ENCODE data around the gene CPZ. TPM values are rescaled to one million over a fixed set of nuclear protein-coding genes. Genes with fewer than 3 reads are reported as not detected.

The CPZ gene
- total RNA-seq, 1 donor from 2014 or later = 3.5 TPM

DNA sequence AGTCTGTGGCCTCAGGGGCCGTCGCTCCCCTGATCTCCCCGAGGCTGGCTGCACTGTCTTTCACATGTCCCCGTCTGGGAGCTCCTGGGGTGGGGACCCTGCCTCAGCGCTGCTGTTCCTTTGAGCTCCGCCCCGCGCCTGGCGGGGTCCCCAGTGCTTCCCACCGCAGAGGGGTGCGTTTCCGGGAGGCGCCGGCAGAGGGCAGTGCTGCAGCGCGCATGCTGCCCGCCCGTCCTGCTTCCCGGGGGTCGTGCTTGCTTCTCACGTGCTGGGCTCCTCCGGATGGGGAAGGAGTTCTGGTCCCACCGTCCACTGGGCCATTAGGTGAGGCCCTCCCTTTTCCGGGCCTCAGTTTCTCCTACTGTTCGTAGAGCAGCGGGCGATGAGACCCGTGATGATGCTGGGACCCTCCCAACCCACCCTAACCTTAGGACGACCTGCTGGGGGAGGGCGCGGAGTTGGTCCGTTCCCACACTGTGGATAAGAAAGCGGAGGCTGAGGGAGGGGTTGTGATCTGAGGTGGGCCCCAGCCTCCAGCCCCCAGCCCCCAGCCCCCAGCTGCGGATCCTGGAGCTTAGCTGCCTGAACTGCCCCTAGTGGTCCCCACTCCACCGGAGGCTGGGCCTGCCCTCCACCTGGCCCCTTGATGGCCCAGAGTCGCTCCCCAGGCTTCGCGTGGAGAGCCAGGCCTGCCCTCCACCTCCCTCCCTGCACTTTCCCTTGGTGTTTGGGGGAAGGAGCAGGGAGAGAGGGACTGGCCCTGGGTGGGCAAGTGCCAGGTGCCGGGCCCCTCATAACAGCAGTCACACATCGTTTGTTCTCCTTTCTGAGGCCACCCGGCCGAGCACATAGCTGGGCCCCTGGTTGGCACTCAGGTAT, 15.3 kb downstream of the CPZ start:
- Histone ChIP-seq H3K9me3 (no peaks in the 10 kb centered on the region), H3K4me1 (no peaks in the 10 kb centered on the region), H3K27me3 (no peaks in the 10 kb centered on the region), H3K4me3 (no peak overlapping the region), H3K27ac (no peak overlapping the region), H3K36me3 (no peaks in the 10 kb centered on the region)
- intact Hi-C loops (cut with DNase I) = loop anchor here (10.0 kb wide), 1 partner anchor 307 kb away; no protein-coding TSS in a partner anchor
- TF ChIP-seq, protein P1, sequence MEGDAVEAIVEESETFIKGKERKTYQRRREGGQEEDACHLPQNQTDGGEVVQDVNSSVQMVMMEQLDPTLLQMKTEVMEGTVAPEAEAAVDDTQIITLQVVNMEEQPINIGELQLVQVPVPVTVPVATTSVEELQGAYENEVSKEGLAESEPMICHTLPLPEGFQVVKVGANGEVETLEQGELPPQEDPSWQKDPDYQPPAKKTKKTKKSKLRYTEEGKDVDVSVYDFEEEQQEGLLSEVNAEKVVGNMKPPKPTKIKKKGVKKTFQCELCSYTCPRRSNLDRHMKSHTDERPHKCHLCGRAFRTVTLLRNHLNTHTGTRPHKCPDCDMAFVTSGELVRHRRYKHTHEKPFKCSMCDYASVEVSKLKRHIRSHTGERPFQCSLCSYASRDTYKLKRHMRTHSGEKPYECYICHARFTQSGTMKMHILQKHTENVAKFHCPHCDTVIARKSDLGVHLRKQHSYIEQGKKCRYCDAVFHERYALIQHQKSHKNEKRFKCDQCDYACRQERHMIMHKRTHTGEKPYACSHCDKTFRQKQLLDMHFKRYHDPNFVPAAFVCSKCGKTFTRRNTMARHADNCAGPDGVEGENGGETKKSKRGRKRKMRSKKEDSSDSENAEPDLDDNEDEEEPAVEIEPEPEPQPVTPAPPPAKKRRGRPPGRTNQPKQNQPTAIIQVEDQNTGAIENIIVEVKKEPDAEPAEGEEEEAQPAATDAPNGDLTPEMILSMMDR (IDR thresholded peaks at IDR 0.05) = peak; percentile 50 to 92 (median 88)
- no peak for DNase-seq (ENCODE audit: low spot score in 2 of 2)

DNA sequence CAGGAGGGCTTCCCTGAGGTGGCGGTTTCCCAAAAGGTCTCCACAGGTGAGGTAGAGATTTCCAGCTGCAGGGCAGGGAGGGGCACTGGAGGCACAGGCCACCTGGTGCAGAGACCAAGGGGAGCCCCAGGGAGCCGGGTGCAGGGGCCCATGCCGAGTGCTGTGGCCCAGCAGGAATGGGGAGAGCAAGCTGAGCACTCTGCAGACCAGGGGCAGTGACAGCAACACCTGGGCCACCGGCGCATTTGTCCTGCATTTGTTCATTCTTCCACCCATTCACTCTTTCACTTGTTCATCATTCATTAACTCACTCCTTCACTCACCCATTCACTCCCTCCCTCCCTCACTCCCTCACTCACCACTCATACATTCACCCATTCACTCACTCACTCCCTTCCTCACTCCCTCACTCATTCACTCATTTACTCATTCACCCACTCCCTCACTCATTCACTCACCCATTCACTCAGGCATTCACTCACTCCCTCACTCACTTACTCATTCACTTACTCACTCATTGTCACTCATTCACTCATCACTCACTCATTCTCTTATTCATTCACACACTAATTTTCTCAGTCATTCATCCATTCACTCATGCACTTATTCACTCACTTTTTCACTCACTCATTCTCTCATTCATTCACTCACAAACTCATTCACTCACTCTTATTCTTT, 16.3 kb downstream of the CPZ start:
- H3K4me3 ChIP-seq = no peak overlapping the region
- no peaks in the 10 kb centered on the region for H3K9me3 ChIP-seq
- intact Hi-C loops (cut with DNase I) = loop anchor here (10.0 kb wide), 1 partner anchor 306 kb away; no protein-coding TSS in a partner anchor
- no peaks in the 10 kb centered on the region for H3K36me3 ChIP-seq
- H3K4me1 ChIP-seq = no peaks in the 10 kb centered on the region
- TF ChIP-seq, protein P1 (IDR thresholded peaks at IDR 0.05) = no peak
- H3K27ac ChIP-seq = no peak overlapping the region
- H3K27me3 ChIP-seq = no peaks in the 10 kb centered on the region
- no peak for DNase-seq (ENCODE audit: low spot score in 2 of 2)

DNA sequence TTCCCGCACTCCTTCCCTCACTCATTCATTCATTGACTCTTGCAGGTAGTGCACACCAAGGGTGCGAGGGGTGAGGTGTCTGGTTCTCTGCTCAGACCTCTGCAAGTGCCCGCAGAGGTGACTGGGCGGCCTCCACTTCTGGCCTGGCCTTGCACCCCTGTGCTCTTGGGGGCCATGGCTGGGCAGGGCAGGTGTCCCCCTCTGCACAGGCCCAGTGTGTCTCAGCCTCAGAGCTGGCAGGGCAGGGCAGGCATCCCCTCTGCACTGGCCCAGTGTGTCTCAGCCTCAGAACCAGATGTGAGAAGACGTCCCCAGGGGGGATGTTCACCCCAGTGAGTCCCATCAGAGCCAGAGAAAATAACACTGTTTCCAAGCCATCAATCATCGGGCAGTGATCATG, 16.8 kb downstream of the CPZ start:
- H3K27me3 ChIP-seq = no peaks in the 10 kb centered on the region
- H3K27ac ChIP-seq = no peak overlapping the region
- DNase-seq (ENCODE audit: low spot score in 2 of 2) = no peak
- H3K36me3 ChIP-seq = no peaks in the 10 kb centered on the region
- H3K9me3 ChIP-seq = no peaks in the 10 kb centered on the region
- no peak overlapping the region for H3K4me3 ChIP-seq
- H3K4me1 ChIP-seq = no peaks in the 10 kb centered on the region
- intact Hi-C loops (cut with DNase I) = loop anchor here (10.0 kb wide), 1 partner anchor 305 kb away; no protein-coding TSS in a partner anchor
- TF ChIP-seq, protein P1 (IDR thresholded peaks at IDR 0.05) = no peak

DNA sequence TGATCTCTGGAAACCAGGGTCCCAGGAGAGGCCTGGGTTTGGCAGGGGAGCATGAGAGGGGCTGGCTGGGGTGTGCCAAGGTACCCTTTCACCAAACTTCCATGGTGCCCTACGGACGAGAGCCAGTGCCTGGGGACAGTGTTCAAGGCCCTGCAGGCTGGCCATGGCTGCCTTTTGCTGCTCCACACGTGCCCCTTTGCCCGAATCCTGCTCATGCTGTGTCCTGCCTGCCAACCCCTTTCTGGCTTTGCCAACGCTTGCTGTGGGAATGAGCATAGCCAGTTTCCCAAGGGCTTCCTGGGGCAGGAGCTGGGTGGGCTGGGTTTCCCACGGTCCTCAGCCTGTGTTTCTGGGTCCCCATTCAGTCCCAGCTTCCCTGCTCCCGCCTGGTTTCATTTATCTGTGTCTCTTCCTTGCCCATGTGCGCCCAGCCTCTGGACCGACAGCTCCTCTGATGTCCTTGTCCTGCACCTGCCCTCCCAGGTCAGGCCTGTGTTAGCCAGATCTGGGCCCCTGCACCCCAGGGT, 17.3 kb downstream of the CPZ start:
- Histone ChIP-seq H3K4me1 (no peaks in the 10 kb centered on the region), H3K36me3 (no peaks in the 10 kb centered on the region), H3K27me3 (no peaks in the 10 kb centered on the region), H3K9me3 (no peaks in the 10 kb centered on the region), H3K4me3 (no peak overlapping the region), H3K27ac (no peak overlapping the region)
- no peak for DNase-seq (ENCODE audit: low spot score in 2 of 2)
- intact Hi-C loops (cut with DNase I) = loop anchor here (10.0 kb wide), 1 partner anchor 305 kb away; no protein-coding TSS in a partner anchor
- TF ChIP-seq, protein P1 (IDR thresholded peaks at IDR 0.05) = no peak

DNA sequence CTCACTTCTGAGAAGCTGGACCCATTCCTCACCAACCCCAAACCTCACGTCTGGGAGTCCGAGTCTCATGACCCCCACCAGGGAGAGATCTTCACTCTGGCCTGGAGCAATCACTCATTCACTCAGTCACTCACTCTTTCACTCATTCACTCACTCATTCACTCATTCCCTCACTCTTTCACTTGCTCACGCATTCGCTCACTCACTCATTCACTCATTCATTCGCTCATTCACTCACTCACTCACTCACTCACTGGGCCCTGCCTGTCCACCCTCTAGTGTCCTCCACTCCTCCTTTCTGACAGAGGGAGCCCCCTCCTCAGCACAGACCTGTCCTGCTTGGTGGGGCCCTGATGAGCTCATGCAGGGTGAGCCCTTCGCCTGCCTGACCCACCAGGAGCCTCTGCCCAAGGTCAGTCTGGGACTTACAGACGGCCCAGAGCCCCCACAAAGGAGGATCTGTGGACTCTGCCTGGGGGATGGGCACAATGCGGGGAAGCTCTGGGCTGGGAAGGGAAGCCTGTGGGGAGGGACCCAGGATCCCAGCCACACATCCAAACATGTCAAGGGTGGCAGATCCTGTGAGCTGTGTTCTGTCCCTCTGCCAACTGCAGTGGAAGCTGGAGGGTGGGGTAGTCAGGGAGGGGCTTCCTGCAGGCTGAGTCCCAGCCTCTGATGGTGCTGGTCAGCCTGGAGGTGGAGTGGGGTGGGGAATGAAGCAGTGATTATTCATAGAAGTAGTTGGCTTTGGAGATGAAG, 18.5 kb downstream of the CPZ start:
- no peak overlapping the region for H3K4me3 ChIP-seq
- no peaks in the 10 kb centered on the region for H3K9me3 ChIP-seq
- DNase-seq (ENCODE audit: low spot score in 2 of 2) = no peak
- TF ChIP-seq, protein P1 (IDR thresholded peaks at IDR 0.05) = no peak
- no peaks in the 10 kb centered on the region for H3K27me3 ChIP-seq
- no peaks in the 10 kb centered on the region for H3K36me3 ChIP-seq
- H3K4me1 ChIP-seq = no peaks in the 10 kb centered on the region
- intact Hi-C loops (cut with DNase I) = no loop called here
- H3K27ac ChIP-seq = no peak overlapping the region

Data from ascending aorta (tissue), 2 donors.